Mesenchymal stem cell (in vitro differentiated cells and primary cell): ENCODE measurements around the gene TPSG1.
"Not testable (repeated sequence)": the region's sequence is repeated elsewhere in the genome, so short reads cannot be mapped to it uniquely, and the experiment has no call there.

ENCODE experiments used
- DNase-seq: peaks from one replicate; pipeline ENCODE4 v3.0.0-alpha.2; 2013
- H2AFZ ChIP-seq: one replicate; pipeline ENCODE4 v1.6.1; 2013; ENCODE audit warnings: low read depth, mild to moderate bottlenecking, control low read depth, inconsistent platforms, low read length, moderate library complexity
- H2AK5ac ChIP-seq: 2 replicates; pipeline ENCODE4 v1.6.1; 2013; ENCODE audit warnings: low read length, moderate library complexity, mild to moderate bottlenecking, inconsistent platforms; ENCODE audit not compliant: severe bottlenecking
- H2BK120ac ChIP-seq: one replicate; pipeline ENCODE4 v1.6.1; 2013; ENCODE audit warnings: low read depth, mild to moderate bottlenecking, inconsistent platforms, low read length, moderate library complexity
- H2BK12ac ChIP-seq, 2 experiments: one replicate each; pipeline ENCODE4 v1.6.1; 2013; ENCODE audit warnings: inconsistent platforms in 2 of 2, low read length in 2 of 2, mild to moderate bottlenecking in 2 of 2, moderate library complexity in 2 of 2, control low read depth in 1 of 2
- H2BK15ac ChIP-seq: one replicate; pipeline ENCODE4 v1.6.1; 2013; ENCODE audit warnings: mild to moderate bottlenecking, low read depth, inconsistent platforms; ENCODE audit not compliant: poor library complexity, severe bottlenecking
- H2BK5ac ChIP-seq: 2 replicates; pipeline ENCODE4 v1.6.1; 2013; ENCODE audit warnings: low read depth, mild to moderate bottlenecking, low read length, control low read depth, inconsistent platforms; ENCODE audit not compliant: poor library complexity, severe bottlenecking
- H3K14ac ChIP-seq, 2 experiments: one replicate each; pipeline ENCODE4 v1.6.1; 2013; ENCODE audit warnings: inconsistent platforms in 2 of 2, low read length in 2 of 2, control low read depth in 1 of 2, mild to moderate bottlenecking in 1 of 2, moderate library complexity in 1 of 2
- H3K18ac ChIP-seq, 2 experiments: one replicate each; pipeline ENCODE4 v1.6.1; 2013; ENCODE audit warnings: inconsistent platforms in 2 of 2, low read length in 2 of 2, control low read depth in 1 of 2, low read depth in 1 of 2, mild to moderate bottlenecking in 1 of 2
- H3K23ac ChIP-seq, 2 experiments: one replicate each; pipeline ENCODE4 v1.6.1; 2013; ENCODE audit warnings: inconsistent platforms in 2 of 2, low read length in 2 of 2, mild to moderate bottlenecking in 2 of 2, moderate library complexity in 2 of 2, control low read depth in 1 of 2
- H3K27ac ChIP-seq: 2 replicates; pipeline ENCODE4 v1.5.1; 2013; ENCODE audit warnings: mild to moderate bottlenecking, moderate library complexity, low read length, control low read depth, inconsistent platforms; ENCODE audit not compliant: poor library complexity, severe bottlenecking
- H3K27me3 ChIP-seq, 2 experiments: 2 replicates each; pipeline versions ENCODE4 v1.6.1 to v1.7.0; 2013; ENCODE audit warnings: low read length in 2 of 2, mild to moderate bottlenecking in 2 of 2, moderate library complexity in 2 of 2, control low read depth in 1 of 2, inconsistent platforms in 1 of 2; ENCODE audit not compliant: control insufficient read depth in 1 of 2, insufficient read depth in 1 of 2
- H3K36me3 ChIP-seq, 2 experiments: 2 replicates each; pipeline versions ENCODE4 v1.6.1 to v1.7.0; 2013; ENCODE audit warnings: low read length in 2 of 2, control low read depth in 1 of 2, inconsistent platforms in 1 of 2, low read depth in 1 of 2, mild to moderate bottlenecking in 1 of 2; ENCODE audit not compliant: insufficient read depth in 2 of 2, control insufficient read depth in 1 of 2
- H3K4ac ChIP-seq, 2 experiments: one replicate each; pipeline ENCODE4 v1.6.1; 2013; ENCODE audit warnings: inconsistent platforms in 2 of 2, low read length in 2 of 2, mild to moderate bottlenecking in 2 of 2, moderate library complexity in 2 of 2, control low read depth in 1 of 2, low read depth in 1 of 2
- H3K4me1 ChIP-seq: 2 replicates; pipeline ENCODE4 v1.6.1; 2013; ENCODE audit warnings: low read depth, low read length, control low read depth; ENCODE audit not compliant: control insufficient read depth, insufficient read depth
- H3K4me2 ChIP-seq: 2 replicates; pipeline ENCODE4 v1.6.1; 2013; ENCODE audit warnings: low read length, mild to moderate bottlenecking, inconsistent platforms; ENCODE audit not compliant: poor library complexity, severe bottlenecking
- H3K4me3 ChIP-seq, 2 experiments: 2 replicates each; pipeline versions ENCODE4 v1.5.1 to v1.7.0; 2013; ENCODE audit warnings: low read length in 2 of 2, mild to moderate bottlenecking in 2 of 2, control low read depth in 1 of 2, low read depth in 1 of 2; ENCODE audit not compliant: insufficient read depth in 1 of 2
- H3K79me1 ChIP-seq: replicated peaks from 2 replicates; pipeline ENCODE4 v1.6.1; 2013; ENCODE audit warnings: mild to moderate bottlenecking, control low read depth, low read length, inconsistent platforms; ENCODE audit not compliant: poor library complexity, severe bottlenecking
- H3K9ac ChIP-seq: 2 replicates; pipeline ENCODE4 v1.7.0; 2013; ENCODE audit warnings: mild to moderate bottlenecking, low read length, moderate library complexity
- H3K9me3 ChIP-seq: 2 replicates; pipeline ENCODE4 v1.7.0; 2013; ENCODE audit warnings: mild to moderate bottlenecking, low read length; ENCODE audit not compliant: control insufficient read depth
- H4K8ac ChIP-seq: one replicate; pipeline ENCODE4 v1.6.1; 2013; ENCODE audit warnings: inconsistent platforms, mild to moderate bottlenecking, low read length, moderate library complexity
- H4K91ac ChIP-seq: one replicate; pipeline ENCODE4 v1.6.1; 2013; ENCODE audit warnings: mild to moderate bottlenecking, low read length, inconsistent platforms
- WGBS: methylation state at CpG from one replicate; pipeline ENCODE4 v1.1.7; 2013; ENCODE audit warnings: mixed read lengths; 5-methylcytosine and 5-hydroxymethylcytosine counted together

Gene TPSG1

DNA sequence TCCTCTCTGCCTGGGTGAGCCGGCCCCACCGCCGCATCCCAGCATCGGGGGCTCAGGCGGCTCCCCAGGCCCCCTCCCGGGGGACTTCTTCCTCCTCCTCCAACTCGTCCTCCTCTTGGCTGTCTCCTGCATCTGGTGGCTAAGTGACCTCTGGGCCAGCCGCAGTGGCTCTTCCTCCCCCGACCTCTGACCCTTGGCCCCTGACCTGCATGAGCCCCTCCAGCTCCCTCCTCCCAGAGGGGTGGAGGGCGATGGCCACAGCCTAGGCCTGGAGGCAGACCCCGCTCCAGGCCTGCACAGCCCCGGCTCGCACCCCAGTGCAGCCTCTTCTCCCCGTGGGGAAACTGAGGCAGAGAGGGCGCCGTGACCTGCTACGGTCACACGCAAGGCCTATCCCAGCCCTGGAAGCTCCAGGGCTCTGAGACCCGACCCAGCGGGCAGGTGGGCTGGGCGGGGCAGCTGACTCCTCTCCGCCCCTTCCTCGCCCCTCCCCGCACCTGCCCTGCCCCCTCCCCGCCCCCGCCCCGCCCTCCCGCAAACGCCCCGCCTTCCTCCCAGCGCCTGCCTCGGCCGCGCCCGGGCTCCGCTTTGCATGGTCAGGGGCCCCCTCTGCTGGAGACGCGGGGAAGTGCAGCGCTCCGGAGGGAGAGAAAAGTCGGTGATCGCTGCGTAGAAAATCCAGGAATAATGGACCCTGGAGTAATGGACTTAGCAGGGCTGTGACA is 24.1 kb upstream of the TPSG1 start:
- H3K18ac ChIP-seq, H2AK5ac ChIP-seq, H3K23ac ChIP-seq, H2BK12ac ChIP-seq, H3K4me2 ChIP-seq, H3K4ac ChIP-seq, H4K8ac ChIP-seq, H3K4me1 ChIP-seq, H2BK120ac ChIP-seq, H3K14ac ChIP-seq, H4K91ac ChIP-seq, H2BK5ac ChIP-seq, H3K27ac ChIP-seq, H3K79me1 ChIP-seq, H2AFZ ChIP-seq, DNase-seq, H3K9me3 ChIP-seq, H3K4me3 ChIP-seq, H2BK15ac ChIP-seq, H3K36me3 ChIP-seq, H3K9ac ChIP-seq: not testable (repeated sequence)
- no CpG with 5 or more reads among the region's 43 CpGs for WGBS
- H3K27me3 ChIP-seq = peaks cover 9 to 34% of the 10 kb centered on the region in 2 experiments

DNA sequence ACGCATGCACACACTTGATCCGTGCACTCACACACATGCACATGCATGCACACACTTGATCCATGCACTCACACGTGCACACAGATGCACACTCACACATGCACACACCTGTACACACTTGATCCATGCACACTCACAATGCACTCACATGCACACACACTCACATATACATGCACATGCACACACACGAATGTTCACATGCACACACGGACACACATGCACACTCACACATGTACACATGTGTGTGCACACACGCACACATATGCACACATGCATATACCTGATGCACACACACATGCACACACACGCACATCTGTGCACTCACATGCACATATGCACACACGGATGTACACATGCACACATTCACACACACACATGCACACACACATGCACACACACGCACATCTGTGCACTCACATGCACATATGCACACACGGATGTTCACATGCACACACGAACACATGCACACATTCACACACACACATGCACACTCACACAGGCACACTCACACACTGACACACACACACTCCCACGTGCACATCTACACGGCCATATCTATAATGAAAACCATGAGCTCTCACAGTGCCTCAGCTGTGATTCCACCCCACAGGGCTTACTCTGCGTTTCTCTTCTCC is 23.0 kb upstream of the TPSG1 start:
- not testable (repeated sequence) for H4K91ac ChIP-seq, H3K18ac ChIP-seq, H2BK5ac ChIP-seq, H2BK15ac ChIP-seq, H3K23ac ChIP-seq, H3K4me2 ChIP-seq, DNase-seq, H3K79me1 ChIP-seq, H3K36me3 ChIP-seq, H2BK120ac ChIP-seq, H3K4me1 ChIP-seq, H3K14ac ChIP-seq, H2BK12ac ChIP-seq, H3K4me3 ChIP-seq, H2AFZ ChIP-seq, H3K27ac ChIP-seq, H4K8ac ChIP-seq, H3K9me3 ChIP-seq, H3K9ac ChIP-seq, H3K4ac ChIP-seq, H2AK5ac ChIP-seq
- WGBS = 90% methylated on average over 9 of the region's 14 CpGs
- peaks cover 9 to 34% of the 10 kb centered on the region in 2 experiments for H3K27me3 ChIP-seq

DNA sequence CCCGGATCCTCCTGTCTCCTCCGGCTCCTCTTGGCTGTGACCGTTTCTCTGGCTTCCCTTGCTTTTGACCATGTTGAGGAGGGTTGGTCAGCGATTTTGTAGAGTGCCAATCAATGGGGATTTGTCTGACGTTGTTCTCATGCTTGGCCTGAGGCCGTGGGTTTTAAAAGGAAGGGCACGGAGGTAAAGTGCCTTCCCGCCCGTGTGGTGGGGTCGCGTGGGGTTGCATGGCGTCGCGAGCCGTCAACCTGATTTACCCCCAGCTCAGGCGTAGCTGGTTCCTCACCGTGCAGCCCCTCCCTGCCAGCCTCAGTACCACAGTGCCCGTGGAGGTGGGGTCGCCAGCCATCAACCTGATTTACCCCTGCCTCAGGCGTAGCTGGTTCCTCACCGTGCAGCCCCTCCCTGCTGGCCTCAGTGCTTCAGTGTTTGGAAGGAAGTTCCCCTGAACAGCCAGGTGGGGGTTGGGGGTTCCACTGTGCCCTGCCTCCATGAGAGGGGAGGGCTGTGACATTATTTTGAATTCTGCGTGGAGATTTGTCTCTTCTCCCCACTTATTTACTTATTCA is 20.5 kb upstream of the TPSG1 start:
- no peak overlapping the region for H4K91ac ChIP-seq
- H2BK120ac ChIP-seq = no peak overlapping the region
- WGBS = 82% methylated on average over 21 of the region's 22 CpGs
- H4K8ac ChIP-seq = no peak overlapping the region
- H2BK12ac ChIP-seq = no peak overlapping the region
- H2BK15ac ChIP-seq = no peak overlapping the region
- H3K27ac ChIP-seq = no peak overlapping the region
- H3K79me1 ChIP-seq = no peaks in the 10 kb centered on the region
- H3K4me2 ChIP-seq = no peak overlapping the region
- no peak overlapping the region for H3K23ac ChIP-seq
- H3K4ac ChIP-seq = no peak overlapping the region
- H3K14ac ChIP-seq = no peak overlapping the region
- H3K36me3 ChIP-seq = no peaks in the 10 kb centered on the region
- no peak overlapping the region for H3K18ac ChIP-seq
- peaks cover 9 to 34% of the 10 kb centered on the region in 2 experiments for H3K27me3 ChIP-seq
- no peaks in the 10 kb centered on the region for H3K9me3 ChIP-seq
- DNase-seq = no peak
- H3K4me1 ChIP-seq = peaks cover 4% of the 10 kb centered on the region
- H3K9ac ChIP-seq = no peak overlapping the region
- no peak overlapping the region for H2AFZ ChIP-seq
- no peak overlapping the region for H2BK5ac ChIP-seq
- no peak overlapping the region for H2AK5ac ChIP-seq
- H3K4me3 ChIP-seq = no peak overlapping the region

DNA sequence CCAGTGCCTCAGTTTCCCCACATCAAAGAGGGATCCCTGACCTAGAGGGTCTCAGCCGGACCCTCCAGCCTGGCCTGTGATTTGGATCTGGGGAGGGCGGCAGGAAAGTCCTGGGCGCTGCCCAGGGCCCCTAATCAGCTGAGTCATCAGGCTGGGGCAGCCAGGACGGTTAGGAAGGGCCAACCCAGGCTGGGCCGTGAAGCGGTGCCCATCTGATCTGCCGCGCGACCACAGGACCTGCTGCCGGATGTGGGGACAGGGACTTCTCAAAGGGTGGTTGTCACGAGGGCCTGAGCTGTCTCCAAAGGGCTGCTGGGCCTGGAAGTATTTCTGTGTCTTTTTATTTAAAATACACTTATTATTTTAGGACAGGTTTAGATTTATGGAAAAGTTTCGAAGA is 19.8 kb upstream of the TPSG1 start:
- H2AFZ ChIP-seq = no peak overlapping the region
- H3K36me3 ChIP-seq = no peaks in the 10 kb centered on the region
- no peak overlapping the region for H3K14ac ChIP-seq
- no peak overlapping the region for H4K91ac ChIP-seq
- H3K23ac ChIP-seq = no peak overlapping the region
- no peak overlapping the region for H4K8ac ChIP-seq
- no peak overlapping the region for H3K18ac ChIP-seq
- no peak overlapping the region for H3K27ac ChIP-seq
- H3K9ac ChIP-seq = no peak overlapping the region
- H3K4me1 ChIP-seq = peaks cover 4% of the 10 kb centered on the region
- H3K27me3 ChIP-seq = peaks cover 9 to 34% of the 10 kb centered on the region in 2 experiments
- no peaks in the 10 kb centered on the region for H3K9me3 ChIP-seq
- H3K4me2 ChIP-seq = no peak overlapping the region
- 86% methylated on average over 11 of the region's 12 CpGs for WGBS
- peak overlapping the region; percentile 28 for H2BK15ac ChIP-seq
- no peaks in the 10 kb centered on the region for H3K79me1 ChIP-seq
- no peak overlapping the region for H2BK120ac ChIP-seq
- no peak overlapping the region for H2AK5ac ChIP-seq
- H3K4me3 ChIP-seq = no peak overlapping the region
- no peak overlapping the region for H2BK5ac ChIP-seq
- H2BK12ac ChIP-seq = no peak overlapping the region
- no peak overlapping the region for H3K4ac ChIP-seq
- no peak for DNase-seq
